Osteoblast (primary cell): Measurements from ENCODE around the gene GALP. TPM values are rescaled to one million over a fixed set of nuclear protein-coding genes. Genes with fewer than 3 reads are reported as not detected.
"Not testable (repeated sequence)": the region's sequence is repeated elsewhere in the genome, so short reads cannot be mapped to it uniquely, and the experiment has no call there.

ENCODE experiments used
- DNase-seq: peaks from one replicate; pipeline ENCODE4 v3.0.0; 2011; ENCODE audit warnings: low spot score, mixed read lengths; ENCODE audit not compliant: insufficient read length; ENCODE audit errors: missing footprints
- H2AFZ ChIP-seq: 2 replicates; pipeline ENCODE4 v1.6.0; 2011; ENCODE audit warnings: mild to moderate bottlenecking, low read length
- H3K27ac ChIP-seq: 2 replicates; pipeline ENCODE4 v1.5.1; 2011; ENCODE audit warnings: mild to moderate bottlenecking, low read depth, low read length, moderate library complexity
- H3K27me3 ChIP-seq: 2 replicates; pipeline ENCODE4 v1.6.0; 2012; ENCODE audit warnings: mild to moderate bottlenecking, control low read depth, inconsistent platforms, low read length, moderate library complexity; ENCODE audit not compliant: insufficient read depth
- H3K36me3 ChIP-seq: 2 replicates; pipeline ENCODE4 v1.5.1; 2011; ENCODE audit warnings: mild to moderate bottlenecking, low read length, control low read depth, moderate library complexity; ENCODE audit not compliant: insufficient read depth
- H3K4me1 ChIP-seq: 2 replicates; pipeline ENCODE4 v1.5.1; 2011; ENCODE audit warnings: mild to moderate bottlenecking, low read length, control low read depth, moderate library complexity; ENCODE audit not compliant: insufficient read depth
- H3K4me2 ChIP-seq: 2 replicates; pipeline ENCODE4 v1.6.0; 2011; ENCODE audit warnings: mild to moderate bottlenecking, low read length; ENCODE audit not compliant: insufficient read depth
- H3K4me3 ChIP-seq: fragments of 200-600 bp; sonication (generic); 3 replicates; pipeline ENCODE4 v1.5.1; 2012; ENCODE audit warnings: mild to moderate bottlenecking, low read length, inconsistent platforms; ENCODE audit not compliant: insufficient read depth
- H3K79me2 ChIP-seq: 2 replicates; pipeline ENCODE4 v1.6.0; 2012; ENCODE audit warnings: mild to moderate bottlenecking, low read length, control low read depth, inconsistent platforms; ENCODE audit not compliant: insufficient read depth
- H3K9me3 ChIP-seq: 2 replicates; pipeline ENCODE4 v1.5.1; 2011; ENCODE audit warnings: low read depth, low read length, control low read depth
- H4K20me1 ChIP-seq: 2 replicates; pipeline ENCODE4 v1.6.0; 2012; ENCODE audit warnings: mild to moderate bottlenecking, low read length, control low read depth; ENCODE audit not compliant: insufficient read depth
- total RNA-seq: library from RNA; depleted of rRNA; stranded (reverse); fragments of >200 nt; gene quantifications from 2 replicates; pipeline ENCODE4 v1.2.3, GENCODE V29; 2012
- TF ChIP-seq, protein P1 (sequence below): IDR thresholded peaks from 2 replicates; pipeline ENCODE4 v1.5.1; 2011; ENCODE audit warnings: mild to moderate bottlenecking, low read depth, low read length, moderate library complexity; ENCODE audit errors: extremely low read depth

The GALP gene
- not detected in 2 replicates for total RNA-seq

DNA sequence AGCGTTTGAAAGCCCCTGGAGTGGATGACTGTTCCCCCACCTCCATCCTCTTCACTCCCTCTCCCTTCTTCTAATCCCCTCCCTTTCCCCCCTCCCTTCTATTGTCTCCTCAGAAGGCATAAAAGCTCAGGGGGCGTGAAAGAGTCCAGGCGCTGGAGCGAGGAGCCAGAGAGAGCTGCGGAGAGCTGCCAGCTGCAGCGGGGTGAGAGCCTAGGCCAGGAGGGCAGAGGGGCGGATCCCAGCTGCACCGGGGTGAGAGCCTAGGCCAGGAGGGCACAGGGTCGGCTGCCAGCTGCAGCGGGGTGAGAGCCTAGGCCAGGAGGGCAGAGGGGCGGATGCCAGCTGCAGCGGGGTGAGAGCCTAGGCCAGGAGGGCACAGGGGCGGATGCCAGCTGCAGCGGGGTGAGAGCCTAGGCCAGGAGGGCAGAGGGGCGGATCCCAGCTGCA, at the start of gene GALP:
TSS of gene GALP (plus strand) at position 148 of the 447 bp plus-strand sequence. CDS start 1,101 bp downstream, outside the sequence.
- not testable (repeated sequence) for H4K20me1 ChIP-seq, H3K27ac ChIP-seq, H3K4me3 ChIP-seq, H3K9me3 ChIP-seq, H3K4me2 ChIP-seq, H3K36me3 ChIP-seq, H3K4me1 ChIP-seq, H3K79me2 ChIP-seq, H3K27me3 ChIP-seq, H2AFZ ChIP-seq, DNase-seq

DNA sequence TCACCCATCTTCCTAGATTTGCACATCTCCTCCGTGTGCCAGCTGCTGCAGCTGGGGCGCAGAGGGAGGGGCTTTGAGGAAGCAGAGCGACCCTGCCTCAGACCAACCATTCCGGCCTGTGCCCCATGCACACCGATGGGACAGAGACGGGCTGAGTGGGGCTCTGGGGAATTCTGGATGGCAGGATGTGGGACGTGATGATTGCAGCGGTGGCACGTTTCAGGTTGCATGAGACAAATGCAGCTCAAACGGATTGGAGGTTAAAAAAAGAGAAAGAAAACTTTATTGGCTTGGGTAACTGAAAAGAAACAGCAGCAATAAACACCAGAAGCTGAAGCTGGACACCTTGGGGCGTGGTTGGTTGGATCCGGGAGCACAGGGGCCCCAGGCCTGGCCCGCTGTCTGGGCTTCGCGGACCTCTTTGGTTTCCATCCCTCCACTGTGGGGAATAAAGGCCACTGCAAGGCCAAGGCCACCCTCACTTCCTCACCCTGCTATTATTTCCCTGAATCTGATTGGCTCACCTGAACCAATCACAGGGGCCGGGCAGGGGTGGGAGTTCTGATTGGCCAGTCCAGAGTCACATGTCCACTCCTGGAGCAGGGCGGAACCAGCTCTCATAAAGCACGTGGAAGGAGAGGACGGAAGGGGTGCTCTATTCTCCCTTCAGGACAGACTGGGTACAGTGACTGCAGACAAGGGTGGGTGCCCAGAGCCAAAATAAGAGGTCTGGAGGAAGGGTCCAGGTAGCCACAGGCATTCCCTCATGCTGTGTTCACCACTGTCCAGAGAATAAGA, 48.6 kb upstream of the GALP start:
- H2AFZ ChIP-seq: no peak overlapping the region
- H3K36me3 ChIP-seq: no peaks in the 10 kb centered on the region

GRCh38 chr19:56130006-56130405, 45.8 kb upstream of the GALP start:
- H3K36me3 ChIP-seq: no peaks in the 10 kb centered on the region
- peaks cover 24% of the 10 kb centered on the region for H3K4me1 ChIP-seq
- no peaks in the 10 kb centered on the region for H3K27me3 ChIP-seq
- no peak overlapping the region for H2AFZ ChIP-seq
- no peak overlapping the region for H3K4me2 ChIP-seq
- no peak overlapping the region for H3K27ac ChIP-seq
- TF ChIP-seq, protein P1, sequence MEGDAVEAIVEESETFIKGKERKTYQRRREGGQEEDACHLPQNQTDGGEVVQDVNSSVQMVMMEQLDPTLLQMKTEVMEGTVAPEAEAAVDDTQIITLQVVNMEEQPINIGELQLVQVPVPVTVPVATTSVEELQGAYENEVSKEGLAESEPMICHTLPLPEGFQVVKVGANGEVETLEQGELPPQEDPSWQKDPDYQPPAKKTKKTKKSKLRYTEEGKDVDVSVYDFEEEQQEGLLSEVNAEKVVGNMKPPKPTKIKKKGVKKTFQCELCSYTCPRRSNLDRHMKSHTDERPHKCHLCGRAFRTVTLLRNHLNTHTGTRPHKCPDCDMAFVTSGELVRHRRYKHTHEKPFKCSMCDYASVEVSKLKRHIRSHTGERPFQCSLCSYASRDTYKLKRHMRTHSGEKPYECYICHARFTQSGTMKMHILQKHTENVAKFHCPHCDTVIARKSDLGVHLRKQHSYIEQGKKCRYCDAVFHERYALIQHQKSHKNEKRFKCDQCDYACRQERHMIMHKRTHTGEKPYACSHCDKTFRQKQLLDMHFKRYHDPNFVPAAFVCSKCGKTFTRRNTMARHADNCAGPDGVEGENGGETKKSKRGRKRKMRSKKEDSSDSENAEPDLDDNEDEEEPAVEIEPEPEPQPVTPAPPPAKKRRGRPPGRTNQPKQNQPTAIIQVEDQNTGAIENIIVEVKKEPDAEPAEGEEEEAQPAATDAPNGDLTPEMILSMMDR: no peak
- DNase-seq: peak; percentile 39
- H3K4me3 ChIP-seq: no peak overlapping the region
- no peaks in the 10 kb centered on the region for H4K20me1 ChIP-seq
- no peaks in the 10 kb centered on the region for H3K9me3 ChIP-seq
- no peaks in the 10 kb centered on the region for H3K79me2 ChIP-seq

More for the DNA sequence above, 48.6 kb upstream of the GALP start:
- peak; percentile 64 for DNase-seq
- Histone ChIP-seq H3K79me2 (no peaks in the 10 kb centered on the region), H3K4me3 (no peak overlapping the region), H3K4me1 (peaks cover 6% of the 10 kb centered on the region), H3K9me3 (no peaks in the 10 kb centered on the region), H4K20me1 (no peaks in the 10 kb centered on the region), H3K27me3 (no peaks in the 10 kb centered on the region), H3K27ac (no peak overlapping the region), H3K4me2 (no peak overlapping the region)
- TF ChIP-seq, protein P1: no peak

DNA sequence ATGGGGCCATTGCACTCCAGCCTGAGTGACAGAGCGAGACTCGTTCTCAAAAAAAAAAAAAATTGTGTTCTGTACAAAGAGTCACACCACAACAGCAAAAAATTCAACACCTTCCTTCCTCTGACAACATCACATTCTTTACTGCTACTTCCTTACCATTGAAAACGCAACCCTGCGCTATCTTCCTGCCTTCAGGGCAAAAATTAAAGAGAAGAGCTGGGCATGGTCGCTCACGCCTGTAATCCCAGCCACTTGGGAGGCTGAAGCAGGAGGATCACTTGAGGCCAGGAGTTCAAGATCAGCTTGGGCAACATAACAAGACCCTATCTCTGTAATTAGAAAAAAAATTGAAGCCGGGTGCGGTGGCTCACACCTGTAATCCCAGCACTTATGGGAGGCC, 44.2 kb upstream of the GALP start:
- Histone ChIP-seq H3K27me3 (no peaks in the 10 kb centered on the region), H3K4me3 (no peak overlapping the region), H3K4me2 (peak overlapping the region; percentile 73), H3K36me3 (no peaks in the 10 kb centered on the region), H3K27ac (peak overlapping the region; percentile 58), H4K20me1 (no peaks in the 10 kb centered on the region), H3K79me2 (no peaks in the 10 kb centered on the region), H3K4me1 (peaks cover 24% of the 10 kb centered on the region), H2AFZ (no peak overlapping the region), H3K9me3 (no peaks in the 10 kb centered on the region)
- TF ChIP-seq, protein P1: no peak
- DNase-seq: no peak
